DMS153 treated with DMSO at 0.1 percent for 48 hours (cell line): ENCODE data around the gene CHML.
A peak's percentile ranks its signal among the peaks of the same experiment; 100 is the strongest.

ENCODE experiments used
- DNase-seq: peaks from one replicate; lab custom pipeline; 2025; ENCODE audit not compliant: unreplicated experiment; lab: John Stamatoyannopoulos, UW

The CHML gene

GRCh38 chr1:241647658-241648057 lies 7.5 kb upstream of the CHML start:
- no peak for DNase-seq

DNA sequence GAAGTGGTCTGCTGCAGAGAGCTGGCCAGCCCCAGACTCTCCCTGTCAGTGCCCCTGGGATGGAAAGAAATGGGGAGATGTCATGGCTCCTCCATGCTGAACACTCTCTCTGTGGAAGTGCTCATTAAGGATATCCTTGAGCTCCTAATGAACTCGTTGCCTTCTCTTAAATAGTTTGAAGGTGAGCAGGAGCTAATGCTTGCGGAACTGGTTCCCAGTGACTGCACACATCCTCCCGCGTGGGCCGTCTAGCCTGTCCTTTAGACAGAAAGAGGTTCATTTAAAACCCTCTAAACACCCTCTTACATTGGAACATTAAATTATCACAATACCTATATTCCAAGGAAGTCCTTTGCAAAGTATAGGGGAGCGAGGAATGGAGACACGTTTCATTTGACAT lies 6.0 kb upstream of the CHML start:
- no peak for DNase-seq

DNA sequence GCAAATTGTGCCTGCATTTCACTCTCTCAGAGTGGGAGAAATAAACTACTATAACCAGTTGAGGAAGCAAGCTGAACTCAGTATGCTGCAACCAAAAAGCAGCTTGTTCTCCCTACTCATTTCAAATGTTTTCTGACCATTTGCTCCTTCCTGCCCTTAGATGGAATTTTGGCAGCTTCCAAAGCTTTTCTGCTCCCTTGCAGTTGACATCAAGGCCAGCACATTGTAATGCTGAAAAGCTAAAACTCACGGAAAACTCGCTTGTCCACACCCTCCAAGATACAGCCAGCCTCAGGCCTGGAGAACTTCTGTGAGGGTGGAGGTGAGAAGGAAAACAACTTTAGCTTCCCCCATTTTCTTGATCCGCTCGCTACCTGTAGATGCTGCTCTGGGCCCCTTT lies 5.0 kb upstream of the CHML start:
- DNase-seq: no peak

- no peak for DNase-seq
Measured at GRCh38 chr1:241644259-241644658, 4.1 kb upstream of the CHML start.

GRCh38 chr1:241642593-241642944 lies 2.4 kb upstream of the CHML start:
- no peak for DNase-seq

DNA sequence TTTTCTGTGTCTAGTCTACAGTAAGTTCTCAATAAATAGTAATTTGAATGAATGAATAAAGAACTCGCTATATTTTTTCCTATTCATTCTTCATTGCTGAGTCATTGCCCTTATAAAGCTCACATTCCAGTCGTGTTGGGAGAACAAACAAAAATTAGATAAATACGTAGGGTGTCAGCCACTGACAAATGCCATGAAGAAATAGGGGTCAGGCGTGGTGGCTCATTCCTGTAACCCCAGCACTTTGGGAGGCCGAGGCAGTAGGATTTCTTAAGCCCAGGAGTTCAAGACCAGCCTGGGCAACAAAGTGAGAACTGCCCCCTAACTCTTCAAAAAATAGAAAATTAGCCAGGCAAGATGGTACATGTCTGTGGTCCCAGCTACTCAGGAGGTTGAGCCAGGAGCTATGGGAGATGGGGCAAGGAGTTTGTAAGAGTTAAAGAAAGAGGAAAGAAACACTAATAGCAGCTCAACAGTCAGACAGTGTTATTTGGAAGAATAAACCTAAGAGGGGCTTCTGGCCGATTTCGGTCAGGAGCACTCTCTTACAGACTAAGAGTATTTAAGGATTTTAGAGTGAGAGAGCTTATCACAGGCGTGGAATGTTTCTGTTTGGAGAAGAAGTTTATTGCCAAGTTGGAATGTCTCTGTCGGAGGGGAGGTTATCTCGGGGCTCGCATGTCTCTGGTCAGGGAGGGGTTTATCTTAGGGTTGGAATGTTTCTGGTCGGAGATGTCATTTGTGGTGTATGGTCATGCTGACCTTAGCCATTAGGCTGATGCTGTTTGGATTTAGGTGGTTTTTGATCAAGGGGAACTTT lies 1.8 kb upstream of the CHML start:
- DNase-seq: no peak

DNA sequence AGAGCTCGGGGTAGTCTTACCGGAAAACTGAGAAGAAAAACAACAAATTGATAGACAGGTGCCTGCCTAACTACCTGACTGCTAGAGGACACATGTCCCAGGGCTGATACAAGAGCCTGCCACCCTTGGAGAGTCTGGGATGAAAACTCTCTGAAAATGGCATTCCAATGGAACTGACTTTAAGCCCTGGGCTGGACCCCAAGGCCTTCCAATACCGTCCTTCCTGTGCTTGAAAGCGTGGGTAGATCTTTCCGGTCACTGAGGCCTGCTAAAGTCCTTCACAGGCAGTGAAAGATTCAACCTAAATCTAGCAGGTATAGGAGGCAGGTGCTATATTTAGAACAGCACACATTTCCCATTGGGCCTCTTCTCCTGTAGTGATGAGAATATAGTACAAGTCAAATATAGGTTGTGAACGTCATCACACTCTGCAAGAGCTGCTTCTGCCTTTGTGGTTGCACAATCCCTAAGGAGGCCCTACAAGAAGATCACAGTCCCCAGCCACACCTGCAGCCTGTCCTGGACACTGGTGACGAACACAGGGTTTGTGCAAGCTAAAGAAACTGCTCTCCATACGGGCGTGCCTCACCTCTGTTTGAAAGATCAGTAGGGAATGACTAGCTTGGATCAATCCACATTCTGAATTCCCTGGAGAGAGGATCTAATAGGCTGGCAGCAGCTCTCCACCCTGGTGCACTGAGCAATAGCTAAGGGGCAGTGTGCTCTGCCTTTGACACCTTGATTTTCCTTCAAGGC lies 876 bp upstream of the CHML start:
- DNase-seq: peak; percentile 57

DNA sequence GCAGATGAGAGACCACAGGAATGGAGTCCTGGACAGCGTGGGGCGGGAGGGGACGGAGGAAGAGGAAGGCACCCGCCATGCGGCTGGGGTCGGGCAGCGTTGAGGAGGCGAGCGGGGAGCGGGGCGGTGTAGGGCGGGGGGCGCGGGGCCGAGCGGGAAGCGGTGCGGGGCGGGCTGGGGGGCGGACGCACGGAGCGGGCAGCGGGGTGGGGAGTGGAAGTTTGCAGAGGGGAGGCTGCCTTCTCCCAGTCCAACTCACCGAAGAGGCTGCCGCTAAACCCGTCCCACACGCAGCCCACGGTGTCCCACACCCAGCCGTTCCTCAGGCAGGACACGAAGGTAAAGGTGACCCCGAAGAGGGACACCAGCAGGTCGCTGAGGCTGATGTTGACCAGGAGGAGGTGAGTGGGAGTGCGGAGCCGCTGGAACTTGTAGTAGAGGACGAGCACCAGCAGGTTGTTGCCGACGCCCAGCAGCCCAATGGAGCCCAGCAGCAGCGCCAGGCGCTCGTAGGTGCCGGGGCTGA lies 483 bp downstream of the CHML start:
- peak; percentile 70 for DNase-seq

DNA sequence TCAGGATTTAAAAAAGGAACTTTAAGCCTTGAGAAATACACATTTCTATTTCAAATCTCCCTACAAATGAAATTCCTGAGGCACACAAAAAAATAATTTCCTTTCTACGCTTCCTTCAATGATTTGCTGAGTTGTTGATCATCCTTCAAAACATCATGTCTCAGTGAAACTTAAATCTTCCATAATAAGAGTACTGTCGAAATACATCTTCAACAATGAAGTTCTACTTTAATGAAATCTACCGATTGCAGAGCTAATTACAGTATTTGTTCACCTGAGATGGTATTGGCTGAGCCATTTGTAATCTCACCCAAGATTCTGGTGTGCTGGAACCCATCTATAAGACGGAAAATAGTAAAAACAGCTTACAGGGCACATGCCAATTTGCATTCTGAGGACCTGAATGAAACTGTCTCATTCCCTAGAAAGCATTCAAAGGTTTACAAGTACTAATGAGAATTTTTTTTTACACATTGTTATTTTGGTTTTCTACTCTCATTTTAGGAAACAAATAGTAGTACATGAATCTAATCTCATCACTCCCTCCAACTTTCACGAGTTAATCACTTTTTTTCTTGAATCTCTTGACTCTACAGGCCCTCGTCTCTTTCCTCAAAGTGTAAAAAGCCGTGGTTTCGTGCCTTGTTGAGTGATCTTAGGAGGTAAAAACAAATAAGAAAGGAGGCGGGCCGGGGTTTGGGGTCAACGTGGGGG lies 1.1 kb downstream of the CHML start:
- DNase-seq: no peak

DNA sequence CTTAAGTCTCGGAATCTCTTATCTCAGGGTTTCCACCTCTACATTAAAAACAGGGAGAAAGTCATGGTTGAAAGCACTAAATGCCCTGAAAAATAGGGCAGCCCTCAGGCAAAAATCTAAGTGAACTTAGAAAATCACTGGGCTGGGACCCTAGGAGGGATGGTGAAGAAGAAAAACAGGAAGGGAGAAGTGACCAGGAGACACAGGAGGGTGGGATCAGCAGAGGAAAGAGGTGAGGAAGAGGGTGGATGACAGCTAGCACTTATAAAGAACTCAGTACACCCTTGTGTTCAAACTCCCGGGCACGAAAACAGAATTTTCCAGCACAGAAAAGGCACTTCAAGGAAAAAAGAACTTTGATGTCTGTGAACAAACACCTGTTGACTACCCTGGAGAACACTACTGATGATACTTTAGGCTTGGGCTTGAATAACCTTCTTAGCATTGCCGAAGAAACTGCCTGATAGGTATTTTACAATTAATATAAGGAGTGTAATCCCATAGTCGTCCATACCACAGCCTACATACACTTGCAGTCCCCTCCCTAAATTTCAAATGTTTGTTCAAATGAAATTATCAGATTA lies 2.0 kb downstream of the CHML start:
- DNase-seq: no peak

GRCh38 chr1:241637604-241638003 lies 2.6 kb downstream of the CHML start:
- no peak for DNase-seq

- no peak for DNase-seq
Measured at GRCh38 chr1:241637046-241637590, 3.1 kb downstream of the CHML start.

- no peak for DNase-seq
Measured at GRCh38 chr1:241636291-241636690, 3.9 kb downstream of the CHML start.

- no peak for DNase-seq
Measured at GRCh38 chr1:241635556-241636152, 4.5 kb downstream of the CHML start.

- DNase-seq: no peak
Measured at GRCh38 chr1:241632987-241633386, 7.2 kb downstream of the CHML start.

DNA sequence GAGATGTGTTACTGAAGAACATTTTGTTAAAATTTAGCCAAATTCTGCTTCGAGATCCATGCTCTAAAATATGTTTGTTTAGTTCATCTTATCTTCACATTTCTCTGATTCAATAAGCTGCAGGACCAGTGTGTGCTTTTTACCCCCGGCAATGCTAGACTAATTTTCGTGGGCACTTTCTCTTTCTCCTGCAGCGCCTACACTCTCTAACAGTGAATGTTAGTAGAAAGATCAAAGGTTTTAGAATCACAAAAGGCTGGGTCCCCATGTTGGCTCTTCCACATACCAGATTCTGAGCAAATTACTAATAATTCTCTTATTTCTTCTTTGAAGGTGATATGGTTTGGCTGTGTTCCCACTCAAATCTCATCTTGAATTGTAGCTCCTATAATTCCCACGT lies 8.5 kb downstream of the CHML start:
- no peak for DNase-seq

DNA sequence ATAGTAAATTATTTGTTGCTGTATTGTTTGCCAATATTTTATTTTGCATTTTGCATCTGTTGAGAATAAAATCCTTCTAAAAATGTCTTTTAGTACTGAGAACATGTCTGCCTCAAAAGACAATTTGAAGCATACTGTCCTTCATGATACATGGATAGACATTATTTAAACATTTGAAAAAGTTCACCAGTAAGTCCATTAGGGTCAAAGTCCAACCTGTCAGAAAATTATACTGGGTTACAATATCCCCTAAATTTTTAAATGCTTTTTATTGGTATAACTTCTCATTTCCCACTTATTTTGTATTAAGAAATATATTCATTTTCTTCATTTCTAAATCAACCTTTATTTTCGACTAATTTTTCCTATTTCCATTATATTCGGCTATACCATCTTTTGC lies 9.3 kb downstream of the CHML start:
- DNase-seq: no peak

GRCh38 chr1:241630476-241630875 lies 9.7 kb downstream of the CHML start:
- no peak for DNase-seq

GRCh38 chr1:241630005-241630404 lies 10.2 kb downstream of the CHML start:
- no peak for DNase-seq

DNA sequence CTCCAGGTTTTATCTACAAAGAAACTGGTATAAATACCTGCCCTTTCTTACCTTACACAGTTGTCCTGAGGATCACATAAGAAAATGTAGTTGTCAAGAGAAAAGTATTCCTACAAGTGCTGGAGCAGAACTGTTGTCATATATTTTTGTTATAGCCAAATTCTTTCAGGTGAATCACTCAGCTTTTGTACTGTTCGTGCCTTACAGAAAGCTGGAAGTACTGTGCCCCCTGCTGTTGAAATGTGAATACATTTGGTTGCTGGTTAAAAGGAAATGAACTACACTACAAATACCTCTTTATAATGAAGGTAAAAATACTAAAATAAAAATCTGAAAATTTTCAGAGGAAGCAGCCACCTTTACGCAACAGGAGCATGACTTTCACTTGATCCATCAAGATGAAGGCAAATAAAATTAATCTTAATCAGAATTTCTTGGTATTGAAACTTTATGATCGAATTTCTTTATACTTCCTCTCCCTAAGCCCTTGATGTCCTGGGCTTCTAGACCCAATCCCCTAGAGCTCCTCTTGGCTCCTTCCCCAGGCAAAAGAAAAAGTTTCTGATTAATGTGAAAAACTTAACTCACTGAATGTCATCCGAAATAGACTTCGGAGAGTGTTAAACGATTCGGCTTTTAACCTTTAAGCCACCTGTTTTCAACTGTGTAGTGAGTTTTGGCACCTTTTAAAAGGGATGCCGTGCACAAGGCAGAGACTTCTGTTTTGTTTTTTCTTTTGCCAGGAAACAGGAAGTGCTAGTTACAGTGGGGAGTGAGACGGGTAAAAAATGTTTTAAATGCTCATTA lies 12.5 kb downstream of the CHML start:
- DNase-seq: peak; percentile 78
